DMS153 (cell line): Measurements from ENCODE around the gene ELFN2.
"Not testable (repeated sequence)": the region's sequence is repeated elsewhere in the genome, so short reads cannot be mapped to it uniquely, and the experiment has no call there.

Experiments used
- DNase-seq: peaks from one replicate; lab custom pipeline; 2025; lab: John Stamatoyannopoulos, UW

ELFN2 gene

DNA sequence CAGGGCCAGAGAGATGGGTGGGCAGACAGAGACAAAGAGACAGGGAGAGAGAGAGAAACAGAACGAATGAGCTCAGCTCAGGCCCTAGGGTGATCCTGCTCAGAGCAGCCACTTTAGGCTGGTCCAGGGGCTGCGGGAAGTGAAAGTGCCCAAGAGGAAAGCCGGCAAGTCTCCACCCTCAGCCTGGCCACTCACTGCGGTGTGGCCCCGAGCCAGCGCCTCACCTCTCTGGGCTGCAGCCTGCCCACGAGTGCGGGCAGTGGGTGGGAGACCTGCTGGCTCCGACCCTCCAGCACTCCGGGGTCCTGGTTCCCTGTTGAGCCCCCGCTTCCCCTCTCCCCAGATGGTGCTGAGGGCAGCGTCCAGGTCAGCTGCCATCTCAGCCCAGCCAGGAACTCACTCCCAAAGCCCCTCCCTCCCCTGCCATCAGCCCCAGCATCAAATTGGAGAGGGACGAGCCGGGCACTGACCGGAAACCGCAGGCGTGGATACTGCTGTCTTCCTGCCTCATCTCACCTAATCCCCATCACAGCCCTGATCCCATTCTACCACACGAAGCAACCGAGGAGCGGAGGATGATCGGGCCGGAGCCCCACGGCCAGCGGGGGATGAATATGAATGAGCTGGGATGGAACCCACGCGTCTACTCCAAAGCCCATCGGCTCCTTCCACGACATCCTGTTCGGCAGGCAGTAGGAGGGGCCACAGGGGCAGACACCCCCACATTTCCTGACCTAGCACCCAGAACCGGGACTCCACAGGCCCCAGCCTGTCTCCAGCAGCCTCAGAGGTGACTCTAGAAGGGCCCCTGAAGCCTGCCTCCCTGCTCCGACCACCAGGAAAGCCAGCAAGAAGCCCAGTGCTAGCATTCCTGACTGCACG lies 16.9 kb downstream of the ELFN2 start:
- DNase-seq, result no peak

DNA sequence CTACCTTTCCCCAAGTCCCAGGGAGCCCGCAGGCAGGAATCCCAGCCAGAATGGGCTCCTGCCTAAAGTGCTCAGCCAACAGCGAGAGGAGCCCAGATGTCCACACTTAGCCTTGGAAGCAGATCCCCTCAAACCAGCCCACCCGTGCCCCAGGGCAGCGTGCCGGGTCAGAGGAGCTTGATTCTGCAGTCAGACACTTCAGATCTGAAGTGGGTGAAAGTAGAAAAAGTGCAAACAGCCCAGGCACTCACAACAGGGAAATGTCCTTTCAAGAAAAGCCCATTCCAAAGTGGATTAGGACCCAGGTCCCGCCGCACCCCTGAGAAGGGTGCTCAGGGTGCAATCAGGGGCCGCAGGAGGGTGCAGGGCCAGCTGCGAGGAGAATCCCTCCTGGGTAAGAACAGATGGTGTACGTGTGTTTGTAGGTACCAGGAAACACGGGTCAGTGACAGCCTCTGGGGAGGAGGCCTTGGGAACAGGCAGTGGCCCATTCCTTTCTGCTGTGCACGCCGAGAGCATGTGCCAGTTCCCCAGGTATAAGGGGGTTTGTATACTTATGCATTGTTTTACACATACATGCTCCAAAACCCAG lies 17.7 kb downstream of the ELFN2 start:
- DNase-seq, result no peak

- no peak for DNase-seq
Observed at GRCh38 chr22:37409031-37409430, 18.2 kb downstream of the ELFN2 start.

GRCh38 chr22:37407856-37408255 lies 19.4 kb downstream of the ELFN2 start:
- DNase-seq, result no peak

GRCh38 chr22:37406441-37407235 lies 20.6 kb downstream of the ELFN2 start:
- DNase-seq, result no peak

- no peak for DNase-seq
Observed at GRCh38 chr22:37404091-37404490, 23.2 kb downstream of the ELFN2 start.

DNA sequence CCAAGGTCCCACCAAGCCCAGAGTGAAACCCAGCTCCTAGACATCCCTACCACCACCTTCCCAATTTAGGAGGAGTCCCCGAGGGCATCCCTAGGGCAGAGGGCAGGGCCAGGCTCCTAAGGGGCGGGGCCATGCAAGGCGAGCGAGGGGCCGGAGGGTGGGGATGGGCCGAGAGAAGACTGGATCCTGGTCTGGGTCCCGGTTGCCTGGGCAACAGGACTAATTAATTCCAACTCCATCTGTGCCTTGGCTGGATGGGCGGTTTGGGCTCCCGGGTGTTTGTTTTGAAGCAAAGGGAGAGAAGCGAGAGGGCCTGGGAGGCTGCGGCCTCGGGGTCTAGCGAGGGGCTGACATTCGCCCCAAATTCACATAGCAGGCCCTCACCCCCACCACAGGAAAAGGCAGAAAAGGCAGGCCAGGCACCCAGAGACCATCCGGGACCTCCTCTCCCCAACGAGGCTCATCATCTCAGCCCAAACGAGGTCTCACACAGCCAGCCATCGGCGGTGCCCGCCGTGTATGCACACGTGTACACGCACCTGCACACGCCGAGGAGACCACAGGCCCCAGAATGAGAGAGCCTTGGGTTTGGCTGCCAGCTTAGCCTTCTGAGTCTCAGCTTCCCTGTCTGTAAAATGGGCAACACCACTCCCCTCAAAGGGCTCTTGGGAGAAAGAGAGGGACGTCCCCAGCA lies 23.9 kb downstream of the ELFN2 start:
- no peak for DNase-seq

GRCh38 chr22:37402184-37402506 lies 25.1 kb downstream of the ELFN2 start:
- DNase-seq, result no peak

DNA sequence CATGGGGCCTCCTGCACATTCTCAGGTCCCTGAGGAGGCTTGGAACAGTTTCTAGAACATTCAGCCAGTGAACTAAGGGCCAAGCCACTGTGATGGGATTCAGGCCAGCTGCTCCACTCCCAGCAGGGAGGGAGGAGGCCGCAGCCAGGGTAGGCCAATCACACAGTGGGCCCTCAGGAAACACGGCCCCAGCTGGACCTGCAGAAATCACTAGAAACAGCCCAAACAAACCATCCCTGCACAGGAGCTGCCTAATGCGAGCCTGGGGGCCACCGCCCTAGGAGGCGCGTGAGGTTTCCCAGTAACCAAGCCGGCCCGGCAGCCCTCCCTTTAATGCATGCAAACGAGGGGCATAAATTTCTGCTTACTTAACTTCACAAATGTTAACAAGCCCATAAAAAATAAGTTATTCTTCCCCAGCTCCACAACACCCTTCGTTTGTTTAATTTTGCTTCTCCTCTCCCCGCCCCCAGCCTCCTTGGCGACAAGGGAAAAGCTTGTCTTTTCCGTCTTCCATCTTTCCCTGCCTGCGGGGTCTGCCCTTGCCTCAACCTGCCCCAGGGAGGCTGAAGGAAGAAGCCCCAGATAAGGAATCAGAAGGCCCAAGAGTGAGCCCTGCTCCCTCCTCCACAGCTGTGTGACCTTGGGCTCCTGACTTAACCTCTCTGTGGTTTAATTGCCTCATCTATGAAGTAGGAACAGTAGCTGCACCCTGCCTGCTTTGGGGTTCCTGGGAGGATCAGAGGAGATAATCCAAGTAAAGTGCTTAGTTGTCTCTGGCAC lies 25.7 kb downstream of the ELFN2 start:
- no peak for DNase-seq

- DNase-seq, result no peak
Observed at GRCh38 chr22:37400719-37401118, 26.6 kb downstream of the ELFN2 start.

DNA sequence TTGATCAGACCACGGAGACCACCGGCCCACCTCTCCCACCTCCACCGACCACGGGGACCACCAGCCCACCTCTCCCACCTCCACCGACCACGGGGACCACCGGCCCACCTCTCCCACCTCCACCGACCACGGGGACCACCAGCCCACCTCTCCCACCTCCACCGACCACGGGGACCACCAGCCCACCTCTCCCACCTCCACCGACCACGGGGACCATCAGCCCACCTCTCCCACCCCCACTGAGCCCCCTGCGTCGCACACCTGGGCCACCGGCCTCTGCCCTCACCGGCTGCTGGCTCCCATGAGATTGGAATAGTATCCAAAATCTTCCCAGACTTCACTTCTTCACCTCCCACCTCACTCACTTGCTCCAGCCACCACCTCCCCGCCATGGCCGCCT lies 27.8 kb downstream of the ELFN2 start:
- not testable (repeated sequence) for DNase-seq

- DNase-seq, result no peak
Observed at GRCh38 chr22:37397226-37397625, 30.1 kb downstream of the ELFN2 start.

- no peak for DNase-seq
Observed at GRCh38 chr22:37396488-37397084, 30.7 kb downstream of the ELFN2 start.

DNA sequence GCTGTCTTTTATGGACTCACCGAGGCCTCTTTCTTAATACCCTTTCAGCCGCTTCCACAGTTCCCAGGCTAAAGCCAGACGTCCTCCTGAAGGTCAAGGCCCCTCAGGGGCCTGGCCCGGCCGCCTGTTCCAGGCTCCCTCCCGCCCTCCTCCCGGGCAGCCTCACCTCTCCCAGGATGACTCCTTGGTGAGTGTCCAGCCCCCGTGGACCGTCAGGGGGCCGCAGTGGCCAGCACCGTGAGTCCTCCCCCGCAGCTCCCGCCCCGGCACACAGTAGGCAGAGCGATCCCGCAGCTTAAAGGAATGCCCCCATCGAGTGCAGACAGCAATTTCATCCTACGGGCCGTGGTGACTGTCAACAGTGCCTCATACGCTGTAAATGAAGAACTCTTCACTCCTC lies 32.9 kb downstream of the ELFN2 start:
- no peak for DNase-seq

DNA sequence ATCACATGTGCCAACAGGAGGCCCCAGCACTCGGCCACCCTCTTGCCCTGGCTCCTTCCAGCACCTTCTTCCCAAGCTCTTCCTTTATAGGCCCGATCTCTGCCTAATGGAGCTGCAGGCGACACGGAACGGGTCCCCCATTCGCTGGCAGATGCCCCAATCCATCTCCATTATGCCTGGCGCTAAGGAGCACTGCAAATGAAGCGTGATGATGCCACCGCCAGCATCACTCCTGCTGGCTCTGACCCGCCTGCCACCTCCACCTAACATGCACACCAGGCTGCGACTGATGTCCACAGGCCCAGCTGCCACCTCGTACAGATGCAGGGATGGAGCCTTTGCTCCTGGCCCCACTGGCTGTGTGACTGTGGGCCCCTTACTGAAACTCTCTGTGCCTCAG lies 33.5 kb downstream of the ELFN2 start:
- no peak for DNase-seq

DNA sequence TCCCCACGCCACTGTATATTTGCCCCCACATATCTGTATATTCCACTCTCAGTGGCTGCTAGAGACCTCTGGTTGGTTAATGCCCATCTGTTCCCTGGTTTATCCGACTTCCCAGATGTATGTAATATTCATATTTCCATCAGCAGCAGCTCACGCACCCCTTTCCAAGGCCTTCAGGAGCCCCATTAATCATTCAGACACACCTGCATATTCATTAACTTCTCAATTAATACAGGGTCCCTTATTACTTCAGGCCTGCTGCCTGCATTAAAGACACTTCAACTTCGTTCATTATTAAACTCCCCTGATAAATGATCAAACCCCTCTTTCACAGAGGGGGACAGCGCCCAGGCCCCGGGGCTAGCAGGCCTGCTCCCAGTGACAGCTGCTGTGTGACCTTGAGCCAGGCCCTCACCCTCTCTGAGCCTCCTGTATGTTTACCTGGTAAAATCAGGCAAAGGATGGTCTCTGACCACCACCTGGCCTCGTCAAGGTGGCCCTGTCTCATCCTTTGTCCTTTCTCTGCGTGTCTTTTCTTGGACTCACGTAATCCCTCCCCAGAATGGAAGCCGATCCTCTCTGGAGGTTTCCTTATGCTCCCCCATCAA lies 34.5 kb downstream of the ELFN2 start:
- DNase-seq, result no peak

DNA sequence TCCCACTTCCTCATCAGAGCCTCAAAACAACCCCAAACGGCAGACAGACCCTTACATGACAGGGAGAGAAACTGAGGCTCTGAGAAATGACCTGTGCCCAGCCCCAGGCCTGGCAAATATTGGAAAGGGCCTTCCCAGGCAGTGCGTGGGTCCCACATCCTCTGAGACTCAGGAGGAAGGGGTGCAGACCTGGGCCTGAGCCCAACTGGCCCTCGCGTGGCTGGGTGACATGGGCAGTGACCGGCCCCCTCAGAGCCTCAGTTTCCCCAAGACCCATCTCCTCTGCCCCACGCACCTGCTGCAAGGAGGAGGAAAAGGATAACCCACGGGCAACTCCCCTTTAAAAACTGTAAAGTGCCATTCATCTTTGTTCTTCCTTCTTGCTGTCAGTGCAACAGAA lies 35.6 kb downstream of the ELFN2 start:
- no peak for DNase-seq

DNA sequence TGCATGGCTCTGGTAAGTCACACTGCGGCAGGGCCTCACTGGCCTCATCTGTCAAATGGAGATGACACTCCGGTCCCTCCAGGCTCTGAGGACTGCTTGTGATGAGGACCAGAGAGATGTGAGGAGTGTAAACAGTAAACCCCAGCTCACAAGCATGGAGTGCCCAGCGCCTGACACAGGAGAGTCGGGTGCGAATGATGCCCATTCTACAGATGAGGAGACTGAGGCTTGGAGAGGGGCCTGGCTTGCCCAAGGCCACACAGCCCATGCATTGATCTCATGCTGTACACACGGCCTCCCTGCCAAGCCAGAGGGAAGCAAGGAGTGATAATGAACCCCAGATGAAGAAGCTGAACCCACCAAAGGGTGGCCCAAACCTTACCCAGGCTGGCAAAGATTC lies 37.2 kb downstream of the ELFN2 start:
- no peak for DNase-seq

DNA sequence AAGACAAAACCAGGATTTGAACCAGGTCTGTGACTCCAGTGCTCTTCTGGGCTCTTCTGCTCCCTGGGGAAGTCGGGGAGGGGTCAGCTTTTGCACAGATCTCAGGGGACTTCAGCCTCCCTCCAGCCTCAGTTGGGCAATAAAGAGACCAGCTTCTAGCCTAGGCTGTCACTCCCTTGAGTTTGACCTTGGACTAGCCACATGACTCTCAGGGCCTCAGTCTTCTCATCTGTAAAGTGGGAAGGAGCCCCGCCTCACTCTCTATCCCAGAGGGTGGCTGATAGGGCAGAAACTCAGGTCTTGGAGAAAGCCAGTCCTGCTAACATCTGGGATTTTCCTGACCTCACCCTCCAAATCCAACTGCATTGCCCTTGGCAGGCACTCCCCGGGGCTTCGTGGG lies 38.7 kb downstream of the ELFN2 start:
- DNase-seq, result no peak

DNA sequence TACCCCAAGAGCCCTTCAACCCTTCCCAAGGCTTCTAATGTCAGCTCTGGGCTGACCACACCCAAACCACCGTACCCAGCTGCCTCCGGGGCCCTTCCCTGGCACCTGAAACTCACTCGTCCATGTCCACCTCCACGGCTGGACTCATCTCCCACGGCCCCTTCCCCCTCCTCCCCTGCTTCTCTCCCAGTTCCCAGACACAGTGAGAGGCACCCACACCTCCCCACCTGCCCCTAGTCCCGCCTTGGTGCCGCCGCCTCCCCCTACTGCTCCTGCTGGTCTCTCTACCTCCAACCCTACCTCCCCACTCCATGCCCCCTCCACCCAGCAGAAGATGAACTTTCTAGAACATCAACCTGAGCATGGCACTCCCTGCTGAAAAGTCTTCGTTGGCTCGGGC lies 39.5 kb downstream of the ELFN2 start:
- DNase-seq, result no peak

DNA sequence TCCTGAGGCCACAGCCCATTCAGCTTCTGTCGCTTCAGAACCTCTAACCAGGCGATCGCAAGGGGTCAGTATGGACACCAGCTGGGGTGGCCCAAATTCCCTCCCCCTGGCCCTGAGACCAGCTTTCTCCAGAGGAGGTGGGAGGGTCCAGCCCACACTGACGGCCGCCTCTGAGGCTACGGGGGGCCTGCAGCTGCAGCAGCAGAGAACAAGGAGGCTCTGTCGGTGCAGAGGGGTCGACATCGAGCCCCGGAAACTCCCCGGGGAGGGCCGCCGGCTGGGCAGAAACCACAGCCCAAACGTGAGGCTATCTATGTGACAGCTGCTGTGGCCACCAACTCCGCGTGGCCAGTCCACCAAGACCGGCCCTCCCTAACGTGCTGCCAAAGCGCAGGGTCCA lies 40.8 kb downstream of the ELFN2 start:
- no peak for DNase-seq
